T-helper 17 cell (primary cell): ENCODE results near the gene WDR36. TPM values are rescaled to one million over a fixed set of nuclear protein-coding genes. Genes with fewer than 3 reads are reported as not detected.

ENCODE experiments used
- ATAC-seq: fragments of 150-1000 bp; cut with Tn5 transposase; 2 replicates; pipeline ENCODE4 v1.10.0; 2021; ENCODE audit warnings: mild to moderate bottlenecking, moderate library complexity
- DNase-seq, 3 donors: peaks; one replicate each; pipeline versions ENCODE4 v3.0.0 to v3.0.0-alpha.2; 2020 to 2021
- H3K9me3 ChIP-seq: one replicate; pipeline ENCODE4 v1.7.0; 2013; ENCODE audit warnings: low read length, mild to moderate bottlenecking; ENCODE audit not compliant: control insufficient read depth, poor library complexity, severe bottlenecking
- H3K27ac Mint-ChIP-seq: one replicate; pipeline ENCODE4 v1.8.0; 2022; ENCODE audit warnings: mild to moderate bottlenecking, moderate library complexity, mixed read lengths
- H3K27me3 Mint-ChIP-seq: one replicate; pipeline ENCODE4 v1.8.0; 2022; ENCODE audit warnings: mixed read lengths
- H3K36me3 Mint-ChIP-seq: one replicate; pipeline ENCODE4 v1.8.0; 2022; ENCODE audit warnings: low read depth, mixed read lengths
- H3K4me1 Mint-ChIP-seq: one replicate; pipeline ENCODE4 v1.8.0; 2022; ENCODE audit warnings: mild to moderate bottlenecking, mixed read lengths
- H3K4me3 Mint-ChIP-seq: one replicate; pipeline ENCODE4 v1.8.0; 2022; ENCODE audit warnings: mild to moderate bottlenecking, moderate library complexity, mixed read lengths
- total RNA-seq, 4 donors: library from RNA in 2 of 4; stranded (reverse) in 2 of 4; gene quantifications; one replicate each; pipeline ENCODE4 v1.2.3 and lab custom pipeline; 2022 to 2026

The WDR36 gene
- total RNA-seq, 2 donors from 2014 or later: 22.7 to 27.9 TPM

DNA sequence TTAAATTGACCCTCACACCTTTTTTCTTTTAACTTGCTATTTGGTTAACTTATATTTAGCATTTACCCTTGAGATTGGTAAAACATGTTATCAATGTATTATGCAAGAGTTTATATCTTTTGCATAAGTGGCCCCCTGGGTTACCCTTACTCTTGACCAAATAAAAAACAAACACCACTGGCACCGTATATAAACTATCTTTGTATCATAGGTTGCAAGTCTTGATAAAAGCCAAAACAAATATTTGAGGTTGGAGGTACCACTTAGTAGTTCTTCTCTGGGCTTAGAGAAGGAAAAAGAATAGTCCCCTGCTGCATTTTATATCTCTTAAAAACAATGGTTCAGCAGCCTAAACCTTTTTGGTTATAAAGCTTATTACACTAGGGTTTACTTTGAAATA lies 61.3 kb downstream of the WDR36 start:
- peaks cover 39% of the 10 kb centered on the region for H3K27me3 Mint-ChIP-seq
- no peak overlapping the region for H3K27ac Mint-ChIP-seq
- H3K9me3 ChIP-seq: no peaks in the 10 kb centered on the region
- DNase-seq: no peak
- H3K4me1 Mint-ChIP-seq: peaks cover 5% of the 10 kb centered on the region
- H3K36me3 Mint-ChIP-seq: no peaks in the 10 kb centered on the region
- no peak for ATAC-seq
- H3K4me3 Mint-ChIP-seq: no peak overlapping the region

DNA sequence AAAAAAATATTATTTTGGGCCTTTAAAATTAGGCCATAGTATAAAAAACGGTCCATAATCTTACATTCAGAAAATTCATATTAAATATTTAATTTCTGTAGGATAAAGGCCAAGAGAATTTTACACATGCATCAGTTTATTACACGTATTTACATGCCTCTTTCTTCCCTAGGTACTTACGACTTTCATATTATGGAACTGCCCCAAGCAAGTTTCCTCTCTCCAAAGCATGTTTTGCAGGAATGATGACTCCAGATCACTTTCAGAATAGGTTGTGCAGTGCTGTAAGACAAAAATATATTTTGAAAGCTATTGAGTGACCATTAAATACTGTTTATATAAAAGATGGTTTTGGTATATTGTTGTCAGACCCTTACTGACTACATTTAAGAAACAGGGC lies 61.8 kb downstream of the WDR36 start:
- ATAC-seq (no peak), DNase-seq (no peak)

DNA sequence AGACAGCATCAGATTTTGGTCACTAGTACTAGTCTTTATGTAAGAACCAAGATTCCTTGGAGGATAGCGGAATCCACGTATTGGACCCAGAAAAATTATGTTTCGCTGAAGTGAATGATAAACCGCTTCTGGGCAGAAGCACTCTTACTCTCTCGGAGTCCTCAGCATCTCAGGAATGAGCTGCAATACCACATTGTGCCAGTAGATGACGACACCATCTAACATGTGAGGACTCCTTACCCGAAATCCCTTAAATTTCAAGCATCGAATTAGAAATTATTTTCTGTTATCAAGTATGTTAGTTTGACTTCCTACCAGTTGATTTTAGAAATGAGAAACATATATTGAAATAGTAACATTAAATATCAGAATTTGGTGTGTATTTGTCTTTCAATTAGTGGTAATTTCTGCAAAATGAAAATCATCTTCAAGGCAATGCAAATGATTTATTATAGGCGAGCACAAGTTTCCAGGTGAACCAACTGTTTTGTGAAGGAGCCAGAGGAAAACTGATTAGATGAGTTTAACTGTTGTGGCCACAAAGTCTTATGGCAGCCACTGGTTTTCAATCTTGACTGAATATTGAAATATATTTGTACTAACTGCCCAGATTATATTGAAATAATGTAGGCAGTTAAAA lies 66.1 kb downstream of the WDR36 start:
- ATAC-seq (peak; percentile 90), DNase-seq (peak; percentile 51 to 79 (median 59))
- Mint-ChIP-seq H3K4me3 (no peak overlapping the region), H3K27ac (no peak overlapping the region), H3K27me3 (peaks cover 9% of the 10 kb centered on the region), H3K36me3 (peaks cover 2% of the 10 kb centered on the region), H3K4me1 (no peaks in the 10 kb centered on the region)
- no peaks in the 10 kb centered on the region for H3K9me3 ChIP-seq

More for the DNA sequence above, 61.8 kb downstream of the WDR36 start:
- H3K4me3 Mint-ChIP-seq: no peak overlapping the region
- H3K4me1 Mint-ChIP-seq: peaks cover 5% of the 10 kb centered on the region
- H3K27ac Mint-ChIP-seq: no peak overlapping the region
- no peaks in the 10 kb centered on the region for H3K36me3 Mint-ChIP-seq
- H3K27me3 Mint-ChIP-seq: peaks cover 36% of the 10 kb centered on the region
- no peaks in the 10 kb centered on the region for H3K9me3 ChIP-seq

DNA sequence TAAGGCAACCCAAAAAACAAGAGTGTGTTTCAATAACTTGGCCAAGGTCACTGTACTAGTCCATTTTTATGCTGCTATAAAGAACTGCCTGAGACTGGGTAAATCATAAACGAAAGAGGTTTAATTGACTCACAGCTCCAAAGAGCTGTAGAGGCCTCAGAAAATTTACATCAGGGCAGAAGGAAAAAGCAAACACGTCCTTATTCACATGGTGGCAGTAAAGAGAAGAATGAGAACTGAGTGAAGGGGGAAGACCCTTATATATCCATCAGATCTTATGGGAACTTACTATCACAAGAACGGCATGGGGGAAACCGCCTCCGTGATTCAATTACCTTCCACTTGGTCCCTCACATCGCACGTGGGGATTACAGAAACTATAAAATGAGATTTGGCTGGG lies 67.7 kb downstream of the WDR36 start:
- H3K27me3 Mint-ChIP-seq: peaks cover 9% of the 10 kb centered on the region
- no peak overlapping the region for H3K27ac Mint-ChIP-seq
- H3K4me3 Mint-ChIP-seq: no peak overlapping the region
- peaks cover 4% of the 10 kb centered on the region for H3K4me1 Mint-ChIP-seq
- peaks cover 2% of the 10 kb centered on the region for H3K36me3 Mint-ChIP-seq
- no peaks in the 10 kb centered on the region for H3K9me3 ChIP-seq
- ATAC-seq: no peak
- no peak for DNase-seq

DNA sequence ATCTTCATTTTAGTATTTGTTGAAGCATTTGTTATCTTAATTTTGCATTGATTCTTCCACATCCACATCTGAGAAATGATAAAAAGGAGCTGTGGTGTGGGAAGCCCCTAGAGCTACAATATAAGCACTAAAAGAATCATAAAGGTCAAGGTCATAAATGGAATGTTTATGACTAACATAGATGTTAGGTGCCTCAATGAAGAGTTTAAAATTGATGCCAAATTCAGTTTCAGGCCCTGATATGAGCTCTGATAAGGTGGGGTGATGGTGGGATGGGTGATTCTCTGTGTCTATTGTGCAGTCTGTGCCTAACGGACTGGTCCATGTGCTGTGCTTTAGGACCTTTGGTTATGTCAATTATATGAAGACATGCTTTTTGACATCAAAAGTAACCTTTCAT lies 70.9 kb downstream of the WDR36 start:
- H3K9me3 ChIP-seq: no peaks in the 10 kb centered on the region
- Mint-ChIP-seq H3K36me3 (peaks cover 2% of the 10 kb centered on the region), H3K4me1 (peaks cover 4% of the 10 kb centered on the region), H3K27ac (no peak overlapping the region), H3K4me3 (no peak overlapping the region), H3K27me3 (no peaks in the 10 kb centered on the region)
- DNase-seq (no peak), ATAC-seq (no peak)

DNA sequence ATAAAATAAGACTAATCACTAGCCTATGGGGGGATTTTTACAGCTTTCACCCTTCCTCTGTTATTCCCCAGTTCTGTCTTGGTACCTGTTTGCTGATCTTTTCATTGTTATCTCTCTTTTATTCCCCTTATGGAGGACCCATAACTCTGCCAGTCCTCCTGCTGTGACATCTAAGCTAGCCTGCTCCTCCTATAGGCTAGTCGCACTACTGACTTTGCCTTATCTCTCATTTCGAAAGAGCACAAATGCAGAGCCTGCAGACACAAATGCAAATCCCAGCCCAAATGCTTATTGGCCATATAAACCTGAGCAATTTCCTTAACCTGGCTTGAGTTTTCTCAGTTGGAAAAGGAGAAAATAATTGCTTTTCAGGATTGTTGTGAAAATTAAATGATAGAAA lies 72.9 kb downstream of the WDR36 start:
- ATAC-seq: no peak
- Mint-ChIP-seq H3K27ac (no peak overlapping the region), H3K4me3 (no peak overlapping the region), H3K4me1 (peaks cover 4% of the 10 kb centered on the region), H3K27me3 (no peaks in the 10 kb centered on the region), H3K36me3 (peaks cover 2% of the 10 kb centered on the region)
- no peaks in the 10 kb centered on the region for H3K9me3 ChIP-seq
- no peak for DNase-seq

DNA sequence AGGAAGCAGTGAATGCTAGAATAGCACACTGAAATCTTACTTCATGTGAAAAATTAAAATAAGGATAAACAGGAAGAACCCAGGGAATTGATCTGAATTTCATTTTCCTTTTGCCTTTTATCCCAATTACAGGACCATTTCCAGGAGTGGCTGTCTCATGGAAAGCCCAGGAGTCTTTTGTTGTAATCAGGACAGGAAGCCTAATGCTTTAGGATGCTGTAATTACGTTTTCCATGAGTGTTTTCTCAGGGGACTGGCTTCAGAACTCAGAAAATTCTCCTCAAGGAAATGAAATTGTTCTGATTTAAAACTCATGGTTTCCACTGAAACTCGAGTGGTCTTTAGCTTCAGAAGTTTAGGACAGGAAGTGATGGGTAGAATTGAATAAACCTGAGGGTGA lies 75.4 kb downstream of the WDR36 start:
- Mint-ChIP-seq H3K4me3 (no peak overlapping the region), H3K36me3 (no peaks in the 10 kb centered on the region), H3K27me3 (no peaks in the 10 kb centered on the region), H3K27ac (no peak overlapping the region), H3K4me1 (peaks cover 7% of the 10 kb centered on the region)
- DNase-seq: no peak
- ATAC-seq: no peak
- no peaks in the 10 kb centered on the region for H3K9me3 ChIP-seq

DNA sequence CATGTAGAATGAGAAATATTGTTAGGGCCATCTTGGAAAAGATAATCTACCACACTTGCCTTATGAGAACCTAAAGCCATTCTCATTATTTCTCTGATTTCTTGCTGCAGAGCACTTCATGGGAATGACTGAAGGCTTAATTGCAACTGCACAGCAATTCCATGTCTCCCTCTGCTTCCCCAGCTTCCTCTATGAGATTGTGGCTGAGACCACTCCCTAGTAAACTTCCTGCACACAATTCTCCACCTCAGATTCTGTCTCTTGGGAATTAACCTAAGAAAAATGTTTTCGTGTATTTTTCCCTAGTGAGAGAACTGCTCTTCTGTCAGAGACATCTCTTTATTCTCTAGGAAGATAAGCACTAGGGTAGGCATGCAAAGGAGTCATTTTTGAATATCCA lies 76.5 kb downstream of the WDR36 start:
- DNase-seq (no peak), ATAC-seq (no peak)
- Mint-ChIP-seq H3K27me3 (no peaks in the 10 kb centered on the region), H3K27ac (no peak overlapping the region), H3K4me1 (peaks cover 8% of the 10 kb centered on the region), H3K36me3 (no peaks in the 10 kb centered on the region), H3K4me3 (no peak overlapping the region)
- H3K9me3 ChIP-seq: no peaks in the 10 kb centered on the region

DNA sequence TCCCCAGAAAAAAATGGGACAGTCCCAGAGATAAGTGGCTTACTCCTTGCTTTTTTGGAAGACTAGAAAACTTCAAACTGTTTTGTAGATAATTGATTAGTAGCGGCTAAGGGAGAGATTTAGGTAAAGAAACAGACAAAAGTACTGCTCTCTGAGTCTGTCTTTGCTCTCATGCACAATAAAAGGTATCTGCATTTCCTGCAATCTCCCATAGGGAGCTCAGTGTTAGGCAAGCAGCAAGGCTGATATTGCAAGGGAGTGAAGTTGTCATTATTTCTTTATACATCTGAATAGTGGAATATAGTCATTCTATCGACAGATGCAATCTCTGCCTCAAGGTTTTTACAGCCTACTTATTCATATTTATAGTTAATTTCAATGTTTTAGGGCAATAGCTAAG lies 77.1 kb downstream of the WDR36 start:
- no peaks in the 10 kb centered on the region for H3K9me3 ChIP-seq
- no peak for DNase-seq
- Mint-ChIP-seq H3K36me3 (no peaks in the 10 kb centered on the region), H3K27me3 (no peaks in the 10 kb centered on the region), H3K4me3 (no peak overlapping the region), H3K27ac (no peak overlapping the region), H3K4me1 (peaks cover 7% of the 10 kb centered on the region)
- ATAC-seq: no peak

DNA sequence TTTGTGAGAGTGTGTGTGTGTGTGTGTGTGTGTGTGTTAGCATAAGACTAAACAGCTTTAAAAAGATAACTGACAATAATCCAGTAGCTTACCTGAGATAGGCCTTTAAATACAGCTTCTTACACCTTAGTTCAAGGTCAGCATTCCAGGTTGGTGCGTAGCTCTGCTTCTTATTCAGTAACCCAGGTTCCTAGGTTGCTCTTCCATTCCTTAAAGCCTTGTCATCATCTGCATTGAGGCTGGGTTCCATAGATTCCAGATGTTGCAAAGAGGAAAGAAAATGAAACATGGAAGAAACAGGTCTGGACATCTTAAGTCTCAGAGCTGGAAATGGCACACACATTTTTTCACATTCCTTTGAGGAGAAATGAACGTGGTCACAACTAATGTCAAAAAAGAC lies 78.1 kb downstream of the WDR36 start:
- no peak overlapping the region for H3K4me3 Mint-ChIP-seq
- H3K9me3 ChIP-seq: no peaks in the 10 kb centered on the region
- H3K27ac Mint-ChIP-seq: no peak overlapping the region
- H3K36me3 Mint-ChIP-seq: no peaks in the 10 kb centered on the region
- peaks cover 7% of the 10 kb centered on the region for H3K4me1 Mint-ChIP-seq
- no peak for DNase-seq
- H3K27me3 Mint-ChIP-seq: no peaks in the 10 kb centered on the region
- ATAC-seq: no peak

DNA sequence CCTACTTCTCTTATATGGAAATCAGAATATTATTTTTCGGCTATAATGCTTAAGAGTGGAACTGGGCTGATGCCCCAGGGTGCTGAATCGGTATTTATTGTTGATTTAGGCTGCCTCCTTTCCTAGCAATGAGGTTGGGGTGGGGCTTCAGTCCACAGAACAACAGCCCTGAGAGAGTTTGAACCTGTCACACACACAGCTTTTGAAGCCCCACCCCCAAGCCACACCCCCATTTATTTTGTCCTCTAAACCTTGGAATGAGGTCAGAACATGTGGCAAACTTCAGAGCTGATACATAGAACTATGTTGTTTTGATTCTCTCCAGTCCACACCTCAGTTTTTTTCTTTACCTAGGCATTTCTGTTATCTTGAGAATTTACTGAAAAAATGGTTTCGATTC lies 80.4 kb downstream of the WDR36 start:
- Mint-ChIP-seq H3K27ac (no peak overlapping the region), H3K36me3 (no peaks in the 10 kb centered on the region), H3K4me3 (no peak overlapping the region), H3K4me1 (peaks cover 7% of the 10 kb centered on the region), H3K27me3 (no peaks in the 10 kb centered on the region)
- no peaks in the 10 kb centered on the region for H3K9me3 ChIP-seq
- peak; percentile 75 for ATAC-seq
- DNase-seq: no peak

DNA sequence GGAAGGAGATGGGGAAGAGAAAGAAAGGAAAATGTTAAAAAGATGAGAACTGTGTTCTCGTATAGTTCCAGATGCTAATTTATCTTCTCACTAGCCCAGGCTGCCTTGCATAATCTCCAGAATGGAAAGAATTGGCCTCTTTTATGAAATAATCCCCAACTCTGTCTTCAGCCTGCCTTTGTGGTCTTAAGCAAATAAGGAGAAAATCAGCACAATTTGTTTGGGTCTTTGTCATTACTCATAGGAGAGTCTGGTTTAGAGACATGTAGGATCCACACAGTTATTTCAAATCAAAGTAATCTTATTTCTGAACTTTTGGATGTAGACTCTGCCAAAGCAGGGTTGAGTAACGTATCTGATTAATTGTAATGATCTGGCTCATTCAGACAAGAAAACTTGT lies 81.3 kb downstream of the WDR36 start:
- Mint-ChIP-seq H3K4me3 (no peak overlapping the region), H3K36me3 (peaks cover 3% of the 10 kb centered on the region), H3K27me3 (no peaks in the 10 kb centered on the region), H3K27ac (no peak overlapping the region), H3K4me1 (peaks cover 7% of the 10 kb centered on the region)
- ATAC-seq (no peak), DNase-seq (no peak)
- no peaks in the 10 kb centered on the region for H3K9me3 ChIP-seq
